Peyer's patch (tissue), 4 donors: ENCODE measurements around the gene PPA1. TPM values are rescaled to one million over a fixed set of nuclear protein-coding genes. Genes with fewer than 3 reads are reported as not detected.
"Not testable (repeated sequence)": the region's sequence is repeated elsewhere in the genome, so short reads cannot be mapped to it uniquely, and the experiment has no call there.

Experiments
- DNase-seq, 3 donors: peaks; one replicate each; pipeline ENCODE4 v3.0.0-alpha.2; 2017 to 2019
- H3K27ac ChIP-seq, 4 donors: fragments of 200-600 bp; sonication (generic); one replicate each; pipeline ENCODE4 v1.5.1; 2016 to 2019
- H3K27me3 ChIP-seq, 2 donors: fragments of 200-600 bp; sonication (generic); one replicate each; pipeline ENCODE4 v1.5.1; 2019
- H3K36me3 ChIP-seq, 3 donors: fragments of 200-600 bp; sonication (generic); one replicate each; pipeline ENCODE4 v1.5.1; 2016 to 2019
- H3K4me1 ChIP-seq, 4 donors: fragments of 200-600 bp; sonication (generic); one replicate each; pipeline ENCODE4 v1.5.1; 2016 to 2019
- H3K4me3 ChIP-seq, 4 donors: fragments of 200-600 bp; sonication (generic); 1 replicate in 3 of 4; 2 replicates in 1 of 4; pipeline ENCODE4 v1.5.1; 2016 to 2019; ENCODE audit warnings: mild to moderate bottlenecking in 1 of 4
- H3K9me3 ChIP-seq, 4 donors: fragments of 200-600 bp; sonication (generic); one replicate each; pipeline ENCODE4 v1.5.1; 2016 to 2019; ENCODE audit warnings: mild to moderate bottlenecking in 1 of 4
- POLR2A ChIP-seq, 2 donors: fragments of 450-650 bp; IDR thresholded peaks; one replicate each; pipeline ENCODE4 v1.5.1; 2017; ENCODE audit warnings: antibody characterized with exemption in 2 of 2, mild to moderate bottlenecking in 2 of 2, moderate library complexity in 2 of 2
- total RNA-seq, 4 donors: library from RNA; depleted of rRNA; stranded (reverse); fragments of >200 nt; gene quantifications; one replicate each; pipeline ENCODE4 v1.1.0, GENCODE V29; 2016
- TF ChIP-seq, protein P1 (sequence below), 6 experiments: fragments of 450-650 bp in 4 of 6; fragments of 200-600 bp in 2 of 6; sonication (generic) in 1 of 6; IDR thresholded peaks; one replicate each; pipeline ENCODE4 v1.5.1; 2017 to 2019; ENCODE audit warnings: antibody characterized with exemption in 6 of 6, mild to moderate bottlenecking in 3 of 6, moderate library complexity in 1 of 6

PPA1 gene
- total RNA-seq, 4 donors from 2014 or later: 67.7 to 199 (median 110) TPM

DNA sequence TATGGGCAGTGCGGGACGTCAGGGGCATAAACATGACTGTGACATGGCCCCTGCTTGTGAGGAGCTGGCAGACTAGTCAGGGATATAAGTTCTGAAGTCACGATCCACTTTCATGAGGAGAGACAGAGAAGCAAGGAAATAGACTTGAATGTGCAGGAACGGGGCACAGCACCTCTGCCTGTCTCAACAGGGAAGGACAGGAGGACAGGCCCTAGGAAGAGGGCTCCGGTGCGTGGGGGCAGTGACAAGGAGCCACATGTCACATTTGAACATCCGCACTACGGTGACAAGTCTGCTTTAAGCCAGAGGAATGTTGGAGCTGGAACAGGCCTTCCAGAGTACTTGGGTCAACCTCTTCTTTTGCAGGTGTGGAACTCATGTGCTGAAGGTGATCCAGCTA lies 43.1 kb downstream of the PPA1 start:
- no peak for DNase-seq
- TF ChIP-seq, protein P1, sequence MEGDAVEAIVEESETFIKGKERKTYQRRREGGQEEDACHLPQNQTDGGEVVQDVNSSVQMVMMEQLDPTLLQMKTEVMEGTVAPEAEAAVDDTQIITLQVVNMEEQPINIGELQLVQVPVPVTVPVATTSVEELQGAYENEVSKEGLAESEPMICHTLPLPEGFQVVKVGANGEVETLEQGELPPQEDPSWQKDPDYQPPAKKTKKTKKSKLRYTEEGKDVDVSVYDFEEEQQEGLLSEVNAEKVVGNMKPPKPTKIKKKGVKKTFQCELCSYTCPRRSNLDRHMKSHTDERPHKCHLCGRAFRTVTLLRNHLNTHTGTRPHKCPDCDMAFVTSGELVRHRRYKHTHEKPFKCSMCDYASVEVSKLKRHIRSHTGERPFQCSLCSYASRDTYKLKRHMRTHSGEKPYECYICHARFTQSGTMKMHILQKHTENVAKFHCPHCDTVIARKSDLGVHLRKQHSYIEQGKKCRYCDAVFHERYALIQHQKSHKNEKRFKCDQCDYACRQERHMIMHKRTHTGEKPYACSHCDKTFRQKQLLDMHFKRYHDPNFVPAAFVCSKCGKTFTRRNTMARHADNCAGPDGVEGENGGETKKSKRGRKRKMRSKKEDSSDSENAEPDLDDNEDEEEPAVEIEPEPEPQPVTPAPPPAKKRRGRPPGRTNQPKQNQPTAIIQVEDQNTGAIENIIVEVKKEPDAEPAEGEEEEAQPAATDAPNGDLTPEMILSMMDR (IDR thresholded peaks at IDR 0.05): no peak
- TF ChIP-seq POLR2A (IDR thresholded peaks at IDR 0.05): no peak
- Histone ChIP-seq H3K4me3 (no peak overlapping the region), H3K4me1 (no peaks in the 10 kb centered on the region), H3K9me3 (no peaks in the 10 kb centered on the region), H3K27me3 (no peaks in the 10 kb centered on the region), H3K27ac (peak overlapping the region in 3 of 4 donors; percentile 7 to 26 (median 25)), H3K36me3 (no peaks in the 10 kb centered on the region)

DNA sequence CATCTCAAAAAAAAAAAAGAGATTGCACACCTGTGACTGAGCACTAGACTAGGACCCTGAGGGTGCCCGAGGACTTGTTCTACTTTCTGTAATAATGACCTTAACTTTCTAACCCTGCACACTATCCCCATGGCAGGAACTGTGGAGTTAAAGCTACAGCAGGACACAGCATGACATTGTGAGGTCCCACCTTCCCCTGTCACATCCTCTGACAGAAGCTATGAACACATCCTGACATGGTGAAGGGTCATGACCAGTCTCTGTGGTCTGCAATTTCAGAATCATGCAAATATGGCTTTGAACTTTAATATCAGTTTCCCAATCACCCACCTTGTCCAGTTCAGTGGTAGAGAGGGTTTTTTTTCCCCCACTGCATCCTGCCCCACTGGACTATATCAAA lies 44.5 kb downstream of the PPA1 start:
- Histone ChIP-seq H3K4me1 (no peaks in the 10 kb centered on the region), H3K9me3 (no peaks in the 10 kb centered on the region), H3K27ac (no peak overlapping the region), H3K36me3 (no peaks in the 10 kb centered on the region), H3K27me3 (no peaks in the 10 kb centered on the region), H3K4me3 (no peak overlapping the region)
- TF ChIP-seq, protein P1 (IDR thresholded peaks at IDR 0.05): no peak
- TF ChIP-seq POLR2A (IDR thresholded peaks at IDR 0.05): no peak
- no peak for DNase-seq

DNA sequence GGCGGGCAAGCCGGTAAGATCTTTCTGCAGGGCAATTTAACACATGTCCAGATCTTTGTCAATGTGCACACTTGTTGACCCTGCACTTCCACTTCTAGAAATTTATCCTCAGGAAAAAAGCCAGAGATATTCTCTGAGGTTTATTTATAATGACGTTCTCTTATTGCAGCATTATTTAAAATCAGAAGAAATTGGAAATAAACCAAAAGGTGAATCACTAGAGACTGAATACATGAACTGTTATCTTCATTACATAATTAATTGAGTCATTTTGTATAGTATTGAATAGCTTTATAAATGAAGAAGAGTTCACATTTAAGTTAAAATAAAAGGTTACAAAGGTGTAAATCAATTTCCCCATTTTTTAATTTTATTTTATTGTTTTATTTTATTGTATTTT lies 46.7 kb downstream of the PPA1 start:
- no peaks in the 10 kb centered on the region for H3K36me3 ChIP-seq
- H3K27me3 ChIP-seq: no peaks in the 10 kb centered on the region
- TF ChIP-seq, protein P1 (IDR thresholded peaks at IDR 0.05): no peak
- no peak for TF ChIP-seq POLR2A (IDR thresholded peaks at IDR 0.05)
- H3K27ac ChIP-seq: no peak overlapping the region
- H3K9me3 ChIP-seq: no peaks in the 10 kb centered on the region
- H3K4me1 ChIP-seq: no peaks in the 10 kb centered on the region
- H3K4me3 ChIP-seq: no peak overlapping the region
- no peak for DNase-seq

DNA sequence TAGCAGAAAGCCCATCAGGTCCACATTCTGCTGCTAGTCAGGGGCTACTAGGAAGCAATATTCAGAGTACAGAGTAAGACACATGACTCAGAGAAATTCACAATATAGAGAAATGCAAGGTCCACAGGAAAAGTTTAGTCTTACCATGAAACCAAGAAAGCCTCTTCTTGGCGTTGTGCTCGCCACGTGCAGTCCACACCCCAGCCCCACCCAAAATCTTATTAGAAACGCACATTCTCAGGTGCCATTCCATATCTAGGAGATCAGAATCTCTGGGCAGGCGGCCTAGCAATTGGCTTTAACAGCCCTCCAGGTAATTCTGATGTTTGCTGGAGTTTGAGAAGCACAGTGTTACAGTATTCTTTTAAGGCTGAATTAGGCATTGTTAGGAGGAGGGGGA lies 47.1 kb downstream of the PPA1 start:
- no peak for TF ChIP-seq POLR2A (IDR thresholded peaks at IDR 0.05)
- TF ChIP-seq, protein P1 (IDR thresholded peaks at IDR 0.05): no peak
- H3K4me3 ChIP-seq: no peak overlapping the region
- DNase-seq: no peak
- H3K27me3 ChIP-seq: no peaks in the 10 kb centered on the region
- H3K27ac ChIP-seq: no peak overlapping the region
- no peaks in the 10 kb centered on the region for H3K4me1 ChIP-seq
- H3K36me3 ChIP-seq: no peaks in the 10 kb centered on the region
- no peaks in the 10 kb centered on the region for H3K9me3 ChIP-seq

DNA sequence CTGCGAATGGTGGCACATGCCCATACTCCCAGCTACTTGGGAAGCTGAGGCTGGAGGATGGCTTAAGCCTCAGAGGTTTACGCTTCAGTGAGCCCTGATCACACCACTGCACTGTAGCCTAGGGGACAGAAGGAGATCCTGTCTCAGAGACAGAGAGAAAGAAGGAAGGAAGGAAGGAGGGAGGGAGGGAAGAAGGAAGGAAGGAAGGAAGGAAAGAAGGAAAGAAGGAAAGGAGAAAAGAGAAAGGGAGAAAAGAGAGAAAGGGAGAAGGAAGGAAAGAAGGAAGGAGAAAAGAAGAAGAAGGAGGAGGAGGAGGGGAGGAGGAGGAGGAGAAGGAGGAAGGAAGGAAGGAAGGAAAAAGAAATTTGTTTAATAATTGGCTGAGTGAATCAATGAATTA lies 49.9 kb downstream of the PPA1 start:
- no peak for TF ChIP-seq POLR2A (IDR thresholded peaks at IDR 0.05)
- TF ChIP-seq, protein P1 (IDR thresholded peaks at IDR 0.05): no peak
- DNase-seq: no peak
- no peaks in the 10 kb centered on the region for H3K27me3 ChIP-seq
- H3K9me3 ChIP-seq: no peaks in the 10 kb centered on the region
- H3K4me1 ChIP-seq: no peaks in the 10 kb centered on the region
- no peak overlapping the region for H3K4me3 ChIP-seq
- no peaks in the 10 kb centered on the region for H3K36me3 ChIP-seq
- H3K27ac ChIP-seq: no peak overlapping the region

DNA sequence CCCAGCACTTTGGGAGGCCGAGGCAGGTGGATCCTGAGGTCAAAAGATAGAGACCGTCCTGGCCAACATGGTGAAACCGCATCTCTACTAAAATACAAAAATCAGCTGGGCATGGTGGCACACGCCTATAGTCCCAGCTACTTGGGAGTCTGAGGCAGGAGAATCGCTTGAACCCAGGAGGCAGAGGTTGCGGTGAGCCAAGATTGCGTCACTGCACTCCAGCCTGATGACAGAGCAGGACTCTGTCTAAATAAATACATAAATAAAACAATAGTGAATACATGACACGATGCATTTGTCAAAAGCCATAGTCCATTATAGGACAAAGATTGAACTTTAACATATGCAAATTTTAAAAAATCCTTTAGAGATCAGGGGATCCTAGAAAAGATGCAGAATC lies 54.0 kb downstream of the PPA1 start:
- H3K4me3 ChIP-seq: not testable (repeated sequence)

More for the DNA sequence above, 54.0 kb downstream of the PPA1 start:
- not testable (repeated sequence) for H3K4me1 ChIP-seq, H3K9me3 ChIP-seq, H3K27ac ChIP-seq, H3K27me3 ChIP-seq, DNase-seq, H3K36me3 ChIP-seq
